ENCODE measurements around the gene ZC3H7B. TPM values are rescaled to one million over a fixed set of nuclear protein-coding genes. Genes with fewer than 3 reads are reported as not detected.

The ZC3H7B gene
- total RNA-seq, 1 donor, result 53.6 TPM

DNA sequence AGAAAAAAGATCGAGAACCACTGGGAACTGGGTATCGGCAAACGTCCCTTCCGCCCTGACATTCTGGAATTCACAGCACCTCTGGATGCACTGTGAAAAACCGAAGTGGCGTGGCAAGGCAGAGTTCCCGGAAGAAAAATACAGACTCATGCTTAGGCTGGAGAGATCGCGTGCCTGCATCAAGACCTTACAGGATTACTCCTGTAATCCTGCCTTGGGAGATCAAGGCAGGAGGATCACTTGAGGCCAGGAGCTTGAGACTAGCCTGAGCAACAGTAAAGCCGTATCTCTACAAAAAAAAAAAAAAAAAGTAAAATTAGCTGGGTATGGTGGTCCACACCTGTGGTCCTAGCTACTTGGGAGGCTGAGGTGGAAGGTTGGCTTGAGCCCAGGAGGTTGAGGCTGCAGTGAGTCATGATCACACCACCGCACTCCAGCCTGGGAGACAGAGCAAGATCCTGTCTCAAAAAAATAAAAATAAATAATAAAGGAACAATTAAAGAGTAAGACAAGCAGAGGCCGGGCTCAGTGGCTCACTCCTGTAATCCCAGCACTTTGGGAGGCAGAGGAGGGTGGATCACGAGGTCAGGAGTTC is 60.5 kb downstream of the ZC3H7B start:
- Histone ChIP-seq H2AFZ (ENCODE audit: low read length) (no peak overlapping the region), H3K36me3 (ENCODE audit: insufficient read depth, low read length) (peaks cover 15% of the 10 kb centered on the region), H3K27me3 (ENCODE audit: insufficient read depth, low read length) (no peaks in the 10 kb centered on the region), H3K9me3 (ENCODE audit: low read depth, low read length) (no peaks in the 10 kb centered on the region), H4K20me1 (ENCODE audit: insufficient read depth, low read length) (no peaks in the 10 kb centered on the region), H3K4me1 (ENCODE audit: insufficient read depth, low read length) (peaks cover 3% of the 10 kb centered on the region), H3K4me3 (ENCODE audit: insufficient read depth, low read length) (no peak overlapping the region), H3K27ac (ENCODE audit: low read depth, low read length) (no peak overlapping the region), H3K4me2 (ENCODE audit: insufficient read depth, low read length) (no peak overlapping the region), H3K79me2 (ENCODE audit: insufficient read depth, low read length) (no peaks in the 10 kb centered on the region)
- TF ChIP-seq, protein P1, sequence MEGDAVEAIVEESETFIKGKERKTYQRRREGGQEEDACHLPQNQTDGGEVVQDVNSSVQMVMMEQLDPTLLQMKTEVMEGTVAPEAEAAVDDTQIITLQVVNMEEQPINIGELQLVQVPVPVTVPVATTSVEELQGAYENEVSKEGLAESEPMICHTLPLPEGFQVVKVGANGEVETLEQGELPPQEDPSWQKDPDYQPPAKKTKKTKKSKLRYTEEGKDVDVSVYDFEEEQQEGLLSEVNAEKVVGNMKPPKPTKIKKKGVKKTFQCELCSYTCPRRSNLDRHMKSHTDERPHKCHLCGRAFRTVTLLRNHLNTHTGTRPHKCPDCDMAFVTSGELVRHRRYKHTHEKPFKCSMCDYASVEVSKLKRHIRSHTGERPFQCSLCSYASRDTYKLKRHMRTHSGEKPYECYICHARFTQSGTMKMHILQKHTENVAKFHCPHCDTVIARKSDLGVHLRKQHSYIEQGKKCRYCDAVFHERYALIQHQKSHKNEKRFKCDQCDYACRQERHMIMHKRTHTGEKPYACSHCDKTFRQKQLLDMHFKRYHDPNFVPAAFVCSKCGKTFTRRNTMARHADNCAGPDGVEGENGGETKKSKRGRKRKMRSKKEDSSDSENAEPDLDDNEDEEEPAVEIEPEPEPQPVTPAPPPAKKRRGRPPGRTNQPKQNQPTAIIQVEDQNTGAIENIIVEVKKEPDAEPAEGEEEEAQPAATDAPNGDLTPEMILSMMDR (IDR thresholded peaks at IDR 0.05; ENCODE audit: extremely low read depth, low read depth, low read length), result no peak
- DNase-seq (ENCODE audit: insufficient read length, low spot score, missing footprints), result peak; percentile 37

DNA sequence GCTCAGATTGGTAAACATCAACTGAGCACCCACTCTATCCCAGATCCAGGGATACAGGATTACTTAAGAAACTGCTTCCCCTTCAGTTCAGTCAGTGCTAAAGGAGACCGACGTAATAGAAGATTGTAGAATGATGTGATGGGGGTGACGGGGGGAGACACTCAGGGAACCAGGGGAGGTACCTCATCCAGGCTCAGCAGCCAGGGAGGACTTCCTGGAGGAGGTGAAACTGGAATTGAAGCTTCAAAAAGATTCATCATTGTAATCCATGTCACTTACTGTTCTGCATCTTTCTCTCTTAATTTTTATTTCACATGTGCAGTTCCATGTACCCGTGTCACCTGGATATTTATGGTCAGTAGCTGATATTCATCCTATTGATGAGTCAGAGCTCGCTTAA is 61.3 kb downstream of the ZC3H7B start:
- no peak overlapping the region for H3K4me2 ChIP-seq (ENCODE audit: insufficient read depth, low read length)

DNA sequence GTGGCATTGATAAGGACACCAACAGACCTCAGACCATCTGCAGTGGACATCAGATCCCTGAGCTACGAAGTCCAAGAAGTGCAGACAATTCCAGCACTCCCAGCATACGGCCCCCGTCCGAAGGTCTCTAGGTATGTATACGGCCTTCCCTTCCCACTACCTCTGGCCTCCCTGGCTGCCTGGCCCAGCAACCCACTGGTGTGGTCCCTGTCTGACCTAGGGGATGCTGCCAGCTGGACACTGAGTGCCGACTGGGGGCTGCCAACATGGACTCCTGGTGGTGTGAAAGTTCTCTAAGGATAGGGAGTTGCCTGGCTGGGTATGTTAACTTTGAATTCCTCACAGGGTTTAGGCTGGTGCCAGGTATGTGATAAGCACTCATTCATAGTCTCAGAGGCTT is 62.9 kb downstream of the ZC3H7B start:
- Histone ChIP-seq H3K4me2 (ENCODE audit: insufficient read depth, low read length) (no peak overlapping the region), H3K9me3 (ENCODE audit: low read depth, low read length) (no peaks in the 10 kb centered on the region), H3K27ac (ENCODE audit: low read depth, low read length) (no peak overlapping the region), H3K27me3 (ENCODE audit: insufficient read depth, low read length) (peaks cover 10% of the 10 kb centered on the region), H2AFZ (ENCODE audit: low read length) (no peak overlapping the region), H3K79me2 (ENCODE audit: insufficient read depth, low read length) (no peaks in the 10 kb centered on the region), H3K4me3 (ENCODE audit: insufficient read depth, low read length) (no peak overlapping the region), H3K36me3 (ENCODE audit: insufficient read depth, low read length) (peaks cover 8% of the 10 kb centered on the region), H3K4me1 (ENCODE audit: insufficient read depth, low read length) (peaks cover 18% of the 10 kb centered on the region), H4K20me1 (ENCODE audit: insufficient read depth, low read length) (peaks cover 3% of the 10 kb centered on the region)
- peak; percentile 45 for DNase-seq (ENCODE audit: insufficient read length, low spot score, missing footprints)
- TF ChIP-seq, protein P1 (IDR thresholded peaks at IDR 0.05; ENCODE audit: extremely low read depth, low read depth, low read length), result no peak

More for the DNA sequence above, 61.3 kb downstream of the ZC3H7B start:
- no peak overlapping the region for H3K4me3 ChIP-seq (ENCODE audit: insufficient read depth, low read length)
- H4K20me1 ChIP-seq (ENCODE audit: insufficient read depth, low read length), result peaks cover 2% of the 10 kb centered on the region
- peaks cover 15% of the 10 kb centered on the region for H3K36me3 ChIP-seq (ENCODE audit: insufficient read depth, low read length)
- peaks cover 11% of the 10 kb centered on the region for H3K4me1 ChIP-seq (ENCODE audit: insufficient read depth, low read length)
- no peaks in the 10 kb centered on the region for H3K9me3 ChIP-seq (ENCODE audit: low read depth, low read length)
- H2AFZ ChIP-seq (ENCODE audit: low read length), result no peak overlapping the region
- TF ChIP-seq, protein P1 (IDR thresholded peaks at IDR 0.05; ENCODE audit: extremely low read depth, low read depth, low read length), result no peak
- no peaks in the 10 kb centered on the region for H3K79me2 ChIP-seq (ENCODE audit: insufficient read depth, low read length)
- no peak for DNase-seq (ENCODE audit: insufficient read length, low spot score, missing footprints)
- H3K27ac ChIP-seq (ENCODE audit: low read depth, low read length), result no peak overlapping the region
- H3K27me3 ChIP-seq (ENCODE audit: insufficient read depth, low read length), result no peaks in the 10 kb centered on the region

DNA sequence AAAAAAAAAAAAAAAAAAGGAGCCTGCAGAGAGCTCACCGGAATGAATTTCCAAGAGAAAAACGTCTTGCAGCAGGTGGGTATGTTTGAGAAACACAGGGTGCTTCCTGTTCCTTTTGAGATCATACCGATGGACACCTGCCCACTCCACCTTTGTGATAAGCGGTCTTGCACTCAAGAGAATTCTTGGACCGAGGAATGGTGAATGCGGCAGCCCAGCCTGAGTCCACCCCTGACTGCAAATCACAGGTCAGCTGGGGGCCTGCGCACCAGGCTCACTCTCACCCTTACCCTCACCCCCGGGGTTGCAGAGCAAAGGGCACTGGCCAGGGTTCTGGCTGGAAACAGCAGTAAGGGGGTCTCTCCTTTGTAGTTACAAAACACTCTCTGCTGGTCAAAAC is 63.6 kb downstream of the ZC3H7B start:
- Histone ChIP-seq H3K36me3 (ENCODE audit: insufficient read depth, low read length) (peaks cover 5% of the 10 kb centered on the region), H3K27me3 (ENCODE audit: insufficient read depth, low read length) (peaks cover 17% of the 10 kb centered on the region), H3K4me3 (ENCODE audit: insufficient read depth, low read length) (no peak overlapping the region), H3K27ac (ENCODE audit: low read depth, low read length) (no peak overlapping the region), H4K20me1 (ENCODE audit: insufficient read depth, low read length) (peaks cover 3% of the 10 kb centered on the region), H3K4me1 (ENCODE audit: insufficient read depth, low read length) (peaks cover 18% of the 10 kb centered on the region), H3K4me2 (ENCODE audit: insufficient read depth, low read length) (no peak overlapping the region), H3K79me2 (ENCODE audit: insufficient read depth, low read length) (no peaks in the 10 kb centered on the region), H3K9me3 (ENCODE audit: low read depth, low read length) (no peaks in the 10 kb centered on the region), H2AFZ (ENCODE audit: low read length) (no peak overlapping the region)
- TF ChIP-seq, protein P1 (IDR thresholded peaks at IDR 0.05; ENCODE audit: extremely low read depth, low read depth, low read length), result no peak
- DNase-seq (ENCODE audit: insufficient read length, low spot score, missing footprints), result peak; percentile 57
